Measurements from ENCODE around the gene TNNI2.

The TNNI2 gene

DNA sequence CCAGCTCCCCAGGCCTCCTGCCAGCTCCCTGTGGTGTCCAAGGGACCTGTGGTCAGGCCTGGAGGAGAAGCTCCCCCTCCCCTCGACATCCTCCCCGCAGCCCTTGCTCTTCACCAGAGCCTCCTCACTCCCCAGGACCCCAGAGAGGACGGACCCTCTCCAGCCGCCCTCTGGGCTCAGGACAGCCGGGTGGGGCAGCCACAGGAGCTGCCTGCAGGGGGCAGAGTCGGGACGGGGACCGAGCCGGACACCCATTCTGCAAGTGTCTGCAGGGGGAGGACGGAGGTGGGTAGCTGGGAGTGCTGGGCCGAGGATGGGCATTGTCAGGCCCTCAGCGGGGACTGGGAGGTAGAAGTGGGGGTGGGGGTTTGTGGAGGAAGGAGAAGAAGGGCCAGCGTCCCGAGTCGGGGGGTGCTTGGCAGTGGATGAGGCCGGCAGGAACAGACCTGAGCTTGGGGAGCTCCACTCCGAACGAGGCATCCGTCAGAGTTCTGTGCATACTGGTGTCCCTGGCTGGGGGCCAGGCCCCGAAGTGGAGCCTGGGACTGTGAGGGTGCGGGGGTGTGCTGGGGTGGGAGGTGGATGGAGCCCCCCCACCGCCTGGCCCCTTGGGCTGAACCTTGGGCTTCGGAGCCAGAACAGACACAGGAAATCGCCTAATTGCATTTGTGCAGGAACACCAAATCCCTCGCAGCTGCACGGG is 37.7 kb downstream of the TNNI2 start:
- Histone ChIP-seq H3K9ac (ENCODE audit: insufficient read length, low read depth) (peak overlapping the region; percentile 79), H3K36me3 (ENCODE audit: insufficient read depth, insufficient read length, low read length) (no peaks in the 10 kb centered on the region), H3K9me3 (ENCODE audit: insufficient read depth, low read length) (no peaks in the 10 kb centered on the region), H3K4me1 (ENCODE audit: insufficient read depth, insufficient read length) (peaks cover 22% of the 10 kb centered on the region), H3K4me3 (ENCODE audit: insufficient read length, low read depth) (peak overlapping the region; percentile 28), H3K27me3 (ENCODE audit: insufficient read depth, insufficient read length) (no peaks in the 10 kb centered on the region)
- TF ChIP-seq ZNF274 (IDR thresholded peaks at IDR 0.05; ENCODE audit: low read depth, low read length) (no peak), YY1 (IDR thresholded peaks at IDR 0.05; ENCODE audit: insufficient read depth, insufficient read length) (no peak), SUZ12 (IDR thresholded peaks at IDR 0.05; ENCODE audit: extremely low read depth, insufficient read depth, insufficient read length) (no peak)
- peak; percentile 27 for DNase-seq (ENCODE audit: low read depth, low spot score)

DNA sequence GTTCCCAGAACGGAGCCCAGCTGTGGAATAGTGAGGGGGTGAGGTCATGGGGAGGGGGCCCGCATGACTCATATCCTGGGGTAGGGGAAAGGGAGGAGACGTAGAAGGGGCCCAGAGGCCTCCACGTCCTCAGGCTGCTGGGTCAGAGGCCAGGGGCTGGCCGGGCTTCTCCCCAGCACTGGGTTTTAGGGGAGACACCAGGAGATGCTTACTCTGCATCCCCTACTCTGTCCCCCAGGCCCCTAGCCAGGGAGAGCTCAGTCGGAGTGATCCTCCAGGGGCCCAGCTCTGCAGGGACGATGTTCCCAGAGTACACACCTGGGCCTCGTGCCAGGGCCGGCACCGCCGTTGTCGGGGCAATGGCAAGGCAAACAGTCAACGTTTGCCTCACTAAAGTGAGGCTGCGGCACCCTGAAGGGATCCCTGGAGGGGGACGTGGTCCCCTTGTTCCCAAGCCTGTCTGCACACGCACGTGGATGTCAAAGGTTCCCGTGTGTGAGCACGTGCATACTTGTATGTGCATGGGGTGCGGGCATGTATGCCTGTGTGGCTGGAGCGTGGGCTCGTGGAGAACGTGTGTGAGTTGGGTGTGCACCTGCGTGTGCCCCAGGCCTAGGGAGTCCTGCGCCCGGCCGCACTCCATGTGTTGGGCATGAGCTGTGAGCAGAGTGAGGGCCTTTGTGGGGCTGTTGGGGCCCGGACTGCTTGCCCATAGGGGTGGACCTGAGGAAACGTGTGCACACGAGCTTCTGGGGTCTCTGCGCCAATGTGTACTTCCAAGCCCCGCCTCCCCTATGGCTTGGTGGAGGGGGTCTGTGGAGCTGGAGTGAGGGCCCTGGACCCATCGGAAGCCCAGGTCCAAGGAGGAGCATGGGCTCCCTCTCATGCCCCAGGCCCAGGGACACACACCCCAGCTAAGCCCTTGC is 38.7 kb downstream of the TNNI2 start:
- Histone ChIP-seq H3K4me3 (ENCODE audit: insufficient read length, low read depth) (no peak overlapping the region), H3K9me3 (ENCODE audit: insufficient read depth, low read length) (no peaks in the 10 kb centered on the region), H3K4me1 (ENCODE audit: insufficient read depth, insufficient read length) (peaks cover 24% of the 10 kb centered on the region), H3K27me3 (ENCODE audit: insufficient read depth, insufficient read length) (no peaks in the 10 kb centered on the region), H3K36me3 (ENCODE audit: insufficient read depth, insufficient read length, low read length) (no peaks in the 10 kb centered on the region), H3K9ac (ENCODE audit: insufficient read length, low read depth) (peak overlapping the region; percentile 42)
- TF ChIP-seq YY1 (IDR thresholded peaks at IDR 0.05; ENCODE audit: insufficient read depth, insufficient read length) (no peak), ZNF274 (IDR thresholded peaks at IDR 0.05; ENCODE audit: low read depth, low read length) (no peak), SUZ12 (IDR thresholded peaks at IDR 0.05; ENCODE audit: extremely low read depth, insufficient read depth, insufficient read length) (no peak)
- DNase-seq (ENCODE audit: low read depth, low spot score) = no peak

- Histone ChIP-seq H3K9ac (ENCODE audit: insufficient read length, low read depth) (no peak overlapping the region), H3K9me3 (ENCODE audit: insufficient read depth, low read length) (no peaks in the 10 kb centered on the region), H3K36me3 (ENCODE audit: insufficient read depth, insufficient read length, low read length) (no peaks in the 10 kb centered on the region), H3K4me1 (ENCODE audit: insufficient read depth, insufficient read length) (peaks cover 21% of the 10 kb centered on the region), H3K27me3 (ENCODE audit: insufficient read depth, insufficient read length) (no peaks in the 10 kb centered on the region), H3K4me3 (ENCODE audit: insufficient read length, low read depth) (no peak overlapping the region)
- no peak for DNase-seq (ENCODE audit: low read depth, low spot score)
- TF ChIP-seq ZNF274 (IDR thresholded peaks at IDR 0.05; ENCODE audit: low read depth, low read length) (no peak), SUZ12 (IDR thresholded peaks at IDR 0.05; ENCODE audit: extremely low read depth, insufficient read depth, insufficient read length) (no peak), YY1 (IDR thresholded peaks at IDR 0.05; ENCODE audit: insufficient read depth, insufficient read length) (no peak)
Measured at GRCh38 chr11:1878137-1879031, 39.6 kb downstream of the TNNI2 start.

GRCh38 chr11:1879342-1879940 is 40.7 kb downstream of the TNNI2 start:
- TF ChIP-seq ZNF274 (IDR thresholded peaks at IDR 0.05; ENCODE audit: low read depth, low read length) = no peak
- H3K36me3 ChIP-seq (ENCODE audit: insufficient read depth, insufficient read length, low read length) = no peaks in the 10 kb centered on the region
- peaks cover 21% of the 10 kb centered on the region for H3K4me1 ChIP-seq (ENCODE audit: insufficient read depth, insufficient read length)
- no peaks in the 10 kb centered on the region for H3K9me3 ChIP-seq (ENCODE audit: insufficient read depth, low read length)
- no peaks in the 10 kb centered on the region for H3K27me3 ChIP-seq (ENCODE audit: insufficient read depth, insufficient read length)
- H3K9ac ChIP-seq (ENCODE audit: insufficient read length, low read depth) = peak overlapping the region; percentile 21
- H3K4me3 ChIP-seq (ENCODE audit: insufficient read length, low read depth) = no peak overlapping the region
- no peak for DNase-seq (ENCODE audit: low read depth, low spot score)

DNA sequence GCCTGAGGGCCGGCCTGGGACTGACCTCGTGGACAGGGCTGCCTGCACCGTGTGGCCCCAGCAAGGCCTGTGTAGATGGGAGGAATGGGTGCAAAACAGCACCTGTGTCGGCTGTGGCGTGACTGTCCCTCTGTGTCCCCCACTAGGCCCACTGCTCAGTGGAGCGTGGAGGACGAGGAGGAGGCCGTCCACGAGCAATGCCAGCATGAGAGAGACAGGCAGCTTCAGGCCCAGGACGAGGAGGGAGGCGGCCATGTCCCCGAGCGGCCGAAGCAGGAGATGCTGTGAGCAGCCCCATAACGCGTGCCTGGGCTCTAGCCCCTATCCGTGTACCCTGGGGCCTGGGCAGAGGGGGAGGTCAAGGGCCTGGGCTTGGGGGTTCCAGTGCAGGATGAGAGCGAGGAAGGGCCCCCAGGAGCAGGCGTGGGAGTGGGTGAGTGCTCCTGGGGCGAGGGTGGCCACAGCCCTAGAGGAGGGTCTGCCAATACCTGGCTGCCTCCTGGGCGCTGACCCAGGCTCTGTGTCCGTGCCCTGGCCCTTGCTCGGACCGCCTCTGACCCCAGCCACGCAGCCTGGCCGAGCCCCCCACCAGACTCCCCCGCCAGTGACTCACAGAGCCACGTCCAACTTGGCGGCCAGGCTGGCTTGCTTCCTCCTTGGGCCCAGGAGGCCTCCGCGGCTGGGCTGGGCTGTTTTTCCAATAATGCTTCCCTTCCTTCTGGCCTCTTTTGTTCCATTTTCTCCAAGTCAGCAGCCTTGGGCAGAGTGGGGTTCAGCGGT is 41.4 kb downstream of the TNNI2 start:
- Histone ChIP-seq H3K9me3 (ENCODE audit: insufficient read depth, low read length) (no peaks in the 10 kb centered on the region), H3K27me3 (ENCODE audit: insufficient read depth, insufficient read length) (no peaks in the 10 kb centered on the region), H3K4me3 (ENCODE audit: insufficient read length, low read depth) (no peak overlapping the region), H3K9ac (ENCODE audit: insufficient read length, low read depth) (peak overlapping the region; percentile 42), H3K4me1 (ENCODE audit: insufficient read depth, insufficient read length) (peaks cover 19% of the 10 kb centered on the region), H3K36me3 (ENCODE audit: insufficient read depth, insufficient read length, low read length) (no peaks in the 10 kb centered on the region)
- no peak for TF ChIP-seq YY1 (IDR thresholded peaks at IDR 0.05; ENCODE audit: insufficient read depth, insufficient read length)
- no peak for TF ChIP-seq SUZ12 (IDR thresholded peaks at IDR 0.05; ENCODE audit: extremely low read depth, insufficient read depth, insufficient read length)
- TF ChIP-seq ZNF274 (IDR thresholded peaks at IDR 0.05; ENCODE audit: low read depth, low read length) = no peak
- DNase-seq (ENCODE audit: low read depth, low spot score) = no peak

DNA sequence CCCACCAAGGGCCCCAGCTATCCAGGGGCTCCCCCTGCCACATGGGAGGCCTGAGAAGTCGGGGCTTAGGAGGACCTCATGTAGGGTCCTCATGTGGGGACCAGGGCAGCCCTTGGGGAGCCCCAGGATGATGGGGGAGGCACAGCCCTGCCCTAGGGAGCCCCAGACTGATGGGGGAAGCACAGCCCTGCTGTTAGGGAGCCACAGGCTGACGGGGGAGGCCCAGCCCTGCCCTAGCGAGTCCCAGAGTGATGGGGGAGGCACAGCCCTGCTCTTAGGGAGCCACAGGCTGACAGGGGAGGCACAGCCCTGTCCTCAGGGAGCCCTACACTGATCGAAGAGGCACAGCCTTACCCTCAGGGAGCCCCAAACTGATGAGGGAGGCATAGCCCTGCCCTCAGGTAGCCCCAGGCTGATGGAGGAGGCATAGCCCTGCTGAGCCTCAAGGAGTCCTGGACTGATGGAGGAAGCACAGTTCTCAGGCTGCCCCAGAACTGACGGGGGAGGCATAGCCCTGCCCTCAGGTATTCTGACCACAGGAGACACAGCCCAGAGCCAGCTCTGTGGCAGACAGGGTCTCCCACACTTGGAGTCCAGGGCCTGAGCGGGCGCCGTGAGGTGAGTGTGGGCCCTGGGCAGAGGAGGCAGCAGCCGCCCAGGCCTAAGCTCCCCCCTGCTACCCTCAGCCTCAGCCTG is 42.1 kb downstream of the TNNI2 start:
- Histone ChIP-seq H3K9me3 (ENCODE audit: insufficient read depth, low read length) (no peaks in the 10 kb centered on the region), H3K36me3 (ENCODE audit: insufficient read depth, insufficient read length, low read length) (no peaks in the 10 kb centered on the region), H3K9ac (ENCODE audit: insufficient read length, low read depth) (no peak overlapping the region), H3K27me3 (ENCODE audit: insufficient read depth, insufficient read length) (no peaks in the 10 kb centered on the region), H3K4me3 (ENCODE audit: insufficient read length, low read depth) (no peak overlapping the region), H3K4me1 (ENCODE audit: insufficient read depth, insufficient read length) (peaks cover 14% of the 10 kb centered on the region)
- TF ChIP-seq ZNF274 (IDR thresholded peaks at IDR 0.05; ENCODE audit: low read depth, low read length) (no peak), SUZ12 (IDR thresholded peaks at IDR 0.05; ENCODE audit: extremely low read depth, insufficient read depth, insufficient read length) (no peak), YY1 (IDR thresholded peaks at IDR 0.05; ENCODE audit: insufficient read depth, insufficient read length) (no peak)
- DNase-seq (ENCODE audit: low read depth, low spot score) = no peak
